ENCODE results near the gene TEX9.

Gene TEX9

GRCh38 chr15:56471440-56472069 is 106.3 kb downstream of the TEX9 start:
- peaks cover 7% of the 10 kb centered on the region for H3K27me3 ChIP-seq (ENCODE audit: control insufficient read depth, insufficient read depth, low read length)
- no peak overlapping the region for H3K9ac ChIP-seq (ENCODE audit: low read depth, low read length)
- H3K4me3 ChIP-seq (ENCODE audit: low read depth, low read length): no peak overlapping the region
- no peaks in the 10 kb centered on the region for H3K4me1 ChIP-seq (ENCODE audit: control insufficient read depth, insufficient read depth, low read length)
- H3K36me3 ChIP-seq (ENCODE audit: control insufficient read depth, insufficient read depth, low read length): no peaks in the 10 kb centered on the region
- H3K9me3 ChIP-seq (ENCODE audit: control insufficient read depth, insufficient read depth, low read length): no peaks in the 10 kb centered on the region
- H3K27ac ChIP-seq (ENCODE audit: low read depth, low read length): no peak overlapping the region

GRCh38 chr15:56472278-56472677 is 107.1 kb downstream of the TEX9 start:
- H3K27ac ChIP-seq (ENCODE audit: low read depth, low read length): no peak overlapping the region
- H3K27me3 ChIP-seq (ENCODE audit: control insufficient read depth, insufficient read depth, low read length): peaks cover 3% of the 10 kb centered on the region; the same call in 1 of the 2 replicates
- no peaks in the 10 kb centered on the region for H3K9me3 ChIP-seq (ENCODE audit: control insufficient read depth, insufficient read depth, low read length)
- no peak overlapping the region for H3K9ac ChIP-seq (ENCODE audit: low read depth, low read length)
- no peak overlapping the region for H3K4me3 ChIP-seq (ENCODE audit: low read depth, low read length)
- H3K4me1 ChIP-seq (ENCODE audit: control insufficient read depth, insufficient read depth, low read length): no peaks in the 10 kb centered on the region
- H3K36me3 ChIP-seq (ENCODE audit: control insufficient read depth, insufficient read depth, low read length): no peaks in the 10 kb centered on the region

- Histone ChIP-seq H3K9ac (ENCODE audit: low read depth, low read length) (no peak overlapping the region), H3K4me1 (ENCODE audit: control insufficient read depth, insufficient read depth, low read length) (no peaks in the 10 kb centered on the region), H3K36me3 (ENCODE audit: control insufficient read depth, insufficient read depth, low read length) (no peaks in the 10 kb centered on the region), H3K4me3 (ENCODE audit: low read depth, low read length) (no peak overlapping the region), H3K27ac (ENCODE audit: low read depth, low read length) (no peak overlapping the region), H3K9me3 (ENCODE audit: control insufficient read depth, insufficient read depth, low read length) (no peaks in the 10 kb centered on the region), H3K27me3 (ENCODE audit: control insufficient read depth, insufficient read depth, low read length) (0 out of 2 replicates have a peak, but pooled peaks cover 2% of the 10 kb centered on the region)
Observed at GRCh38 chr15:56473017-56473416, 107.8 kb downstream of the TEX9 start.

- Histone ChIP-seq H3K4me1 (ENCODE audit: control insufficient read depth, insufficient read depth, low read length) (no peaks in the 10 kb centered on the region), H3K36me3 (ENCODE audit: control insufficient read depth, insufficient read depth, low read length) (no peaks in the 10 kb centered on the region), H3K27ac (ENCODE audit: low read depth, low read length) (no peak overlapping the region), H3K9ac (ENCODE audit: low read depth, low read length) (no peak overlapping the region), H3K4me3 (ENCODE audit: low read depth, low read length) (no peak overlapping the region), H3K9me3 (ENCODE audit: control insufficient read depth, insufficient read depth, low read length) (no peaks in the 10 kb centered on the region), H3K27me3 (ENCODE audit: control insufficient read depth, insufficient read depth, low read length) (no peaks in the 10 kb centered on the region)
Observed at GRCh38 chr15:56475351-56475750, 110.1 kb downstream of the TEX9 start.

Measured in HUES48 (cell line).